Heart left ventricle (tissue), 16 donors: ENCODE results near the gene KRT16. TPM values are rescaled to one million over a fixed set of nuclear protein-coding genes. Genes with fewer than 3 reads are reported as not detected.
"Not testable (repeated sequence)": the region's sequence is repeated elsewhere in the genome, so short reads cannot be mapped to it uniquely, and the experiment has no call there.

ENCODE experiments used
- ATAC-seq, 4 donors: fragments of 200-7000 bp; cut with Tn5 transposase; one replicate each; pipeline ENCODE4 v1.9.1; 2020 to 2022; ENCODE audit warnings: moderate library complexity in 4 of 4, mild to moderate bottlenecking in 3 of 4, moderate number of reproducible peaks in 1 of 4
- DNase-seq, 5 donors: peaks; one replicate each; pipeline ENCODE4 v3.0.0-alpha.2; 2020
- H3K27ac ChIP-seq, 12 donors: fragments of 200-600 bp; sonication (generic) in 4 of 12; one replicate each; pipeline versions ENCODE4 v1.5.0 to v1.8.0; 2016 to 2022; ENCODE audit warnings: mild to moderate bottlenecking in 2 of 12
- H3K27me3 ChIP-seq, 9 donors: fragments of 200-600 bp; sonication (generic) in 2 of 9; one replicate each; pipeline versions ENCODE4 v1.5.1 to v1.8.0; 2016 to 2022; ENCODE audit warnings: mild to moderate bottlenecking in 3 of 9
- H3K36me3 ChIP-seq, 9 donors: fragments of 200-600 bp; sonication (generic) in 2 of 9; one replicate each; pipeline versions ENCODE4 v1.5.0 to v1.8.0; 2018 to 2022; ENCODE audit warnings: mild to moderate bottlenecking in 2 of 9
- H3K4me1 ChIP-seq, 12 donors: fragments of 200-600 bp; sonication (generic) in 4 of 12; one replicate each; pipeline versions ENCODE4 v1.5.0 to v1.8.0; 2016 to 2022; ENCODE audit warnings: mild to moderate bottlenecking in 3 of 12
- H3K4me3 ChIP-seq, 12 donors: fragments of 200-600 bp; sonication (generic) in 4 of 12; one replicate each; pipeline versions ENCODE4 v1.5.0 to v1.8.0; 2017 to 2022; ENCODE audit warnings: mild to moderate bottlenecking in 9 of 12, moderate library complexity in 4 of 12
- H3K9me3 ChIP-seq, 12 donors: fragments of 200-600 bp; sonication (generic) in 4 of 12; one replicate each; pipeline versions ENCODE4 v1.5.0 to v1.8.0; 2016 to 2022; ENCODE audit warnings: mild to moderate bottlenecking in 1 of 12
- CTCF ChIP-seq, 12 donors: fragments of 200-600 bp; sonication (generic) in 4 of 12; IDR thresholded peaks; one replicate each; pipeline versions ENCODE4 v1.5.0 to v1.8.0; 2018 to 2022; ENCODE audit warnings: antibody characterized with exemption in 12 of 12, mild to moderate bottlenecking in 5 of 12
- POLR2A ChIP-seq, 2 donors: fragments of 450-650 bp; IDR thresholded peaks; one replicate each; pipeline ENCODE4 v1.6.1; 2017; ENCODE audit warnings: antibody characterized with exemption in 2 of 2, mild to moderate bottlenecking in 2 of 2, moderate library complexity in 2 of 2
- WGBS, 4 donors: extraction: QIAGEN DNeasy Blood & Tissue Kit in 2 of 4; methylation state at CpG; one replicate each; pipeline versions ENCODE4 v1.1.5 to v1.1.7; 2013 to 2018; 5-methylcytosine and 5-hydroxymethylcytosine counted together
- intact Hi-C, 10 donors: fragments of 100-400 bp; cut with DNase I; formaldehyde crosslinking; loops; one replicate each; pipeline versions ENCODE4 v1.11.1 to v1.14.2; 2022
- polyA plus RNA-seq, 2 donors: library from polyadenylated mRNA; stranded (reverse); fragments of 200-250 nt; gene quantifications; one replicate each; pipeline ENCODE4 v1.2.3, GENCODE V29; 2013
- total RNA-seq, 9 donors: library from RNA; depleted of rRNA in 2 of 9; stranded (reverse); fragments of >200 nt in 2 of 9; fragmentation: NEBNext Ultra II Directional in 3 of 9; extraction: Animal tissue kit (Norgen Biotek cat#: 25700) in 3 of 9; gene quantifications; one replicate each; pipeline versions ENCODE4 v1.1.0 to v1.2.4, GENCODE V29; 2016 to 2023
- donor health status: ischemic (EF 13 %, LVEDD 7.1; RV severe dilation, severe dysfunction).
- donor health status: healthy with polysubstance abuse.
- donor health status: DM: no; HTN: yes; CAD: no.
- donor health status: DM: no; HTN: no; CAD: no.
- donor health status: ischemic (EF 25% LVEDD 6.9; RV normal size, moderate dysfunction).
- donor health status: ischemic (EF 25% LVEDD 5.7; RV mildly dilated, moderate dysfunction).
- donor health status: healthy.
- donor health status: DM: yes; HTN: yes; CAD: no.
- donor health status: ischemic (EF 35%, LVEDD 5.7; RV mildly dilated, moderate dysfunction).
- donor health status: nonischemic (EF 11% LVEDD 7.7; RV severe dilation, severe dysfunction).
- donor health status: DM: yes; HTN: yes; CAD: no.
- donor health status: PGD.
- donor health status: ischemic (EF 29% LVEDD 5.4; RV normal size, mild dysfunction).
- donor health status: nonischemic (EF 23%, LVEDD 6.1; RV moderate dilation, normal function).

KRT16 gene
- total and polyA plus RNA-seq, 11 donors: 0.06 TPM; not detected in 10

- intact Hi-C loops: no loop called here
- WGBS, 4 donors: 74 to 84% (median 81%) methylated on average over 11 to 13 of the region's 13 CpGs
- no peaks in the 10 kb centered on the region for H3K27me3 ChIP-seq
- no peaks in the 10 kb centered on the region for H3K9me3 ChIP-seq
- H3K36me3 ChIP-seq: no peaks in the 10 kb centered on the region
- H3K4me1 ChIP-seq: peaks cover 0 to 11% (median 5%) of the 10 kb centered on the region in 12 donors
- no peak for ATAC-seq
- TF ChIP-seq POLR2A (IDR thresholded peaks at IDR 0.05) (no peak), CTCF (IDR thresholded peaks at IDR 0.05) (no peak)
- H3K4me3 ChIP-seq: no peak overlapping the region
- no peak overlapping the region for H3K27ac ChIP-seq
- peak in 1 of 5 donors; percentile 28 for DNase-seq
Observed at GRCh38 chr17:41629826-41630670, 17.5 kb upstream of the KRT16 start.

GRCh38 chr17:41629316-41629715 lies 16.7 kb upstream of the KRT16 start:
- WGBS, 4 donors: 78 to 81% (median 81%) methylated on average over 10 of the region's 10 CpGs
- peaks cover 0 to 5% (median 0%) of the 10 kb centered on the region in 12 donors for H3K4me1 ChIP-seq
- no peaks in the 10 kb centered on the region for H3K27me3 ChIP-seq
- TF ChIP-seq POLR2A (IDR thresholded peaks at IDR 0.05) (no peak), CTCF (IDR thresholded peaks at IDR 0.05) (no peak)
- DNase-seq: peak in 1 of 5 donors; percentile 31
- H3K4me3 ChIP-seq: no peak overlapping the region
- H3K36me3 ChIP-seq: no peaks in the 10 kb centered on the region
- H3K9me3 ChIP-seq: no peaks in the 10 kb centered on the region
- no peak overlapping the region for H3K27ac ChIP-seq
- intact Hi-C loops: no loop called here
- ATAC-seq: no peak

- H3K36me3 ChIP-seq, H3K27me3 ChIP-seq, H3K9me3 ChIP-seq, H3K4me1 ChIP-seq, H3K27ac ChIP-seq, ATAC-seq, H3K4me3 ChIP-seq, intact Hi-C loops: not testable (repeated sequence)
- DNase-seq: peak in 1 of 5 donors; percentile 4
- WGBS, 4 donors: 88 to 89% (median 88%) methylated on average over 11 of the region's 11 CpGs
Observed at GRCh38 chr17:41628621-41629255, 16.2 kb upstream of the KRT16 start.

GRCh38 chr17:41628073-41628370 lies 15.5 kb upstream of the KRT16 start:
- ATAC-seq, DNase-seq, H3K27me3 ChIP-seq, H3K36me3 ChIP-seq, H3K27ac ChIP-seq, H3K4me1 ChIP-seq, intact Hi-C loops, H3K9me3 ChIP-seq, H3K4me3 ChIP-seq: not testable (repeated sequence)
- WGBS, 4 donors: 60 to 100% (median 78%) methylated on average over 1 of the region's 1 CpG

- no peak for ATAC-seq
- TF ChIP-seq CTCF (IDR thresholded peaks at IDR 0.05) (no peak), POLR2A (IDR thresholded peaks at IDR 0.05) (no peak)
- 87 to 90% (median 87%) methylated on average over 21 to 23 of the region's 23 CpGs for WGBS, 4 donors
- Histone ChIP-seq H3K36me3 (no peaks in the 10 kb centered on the region), H3K4me1 (peaks cover 0 to 5% (median 0%) of the 10 kb centered on the region in 12 donors), H3K27me3 (no peaks in the 10 kb centered on the region), H3K9me3 (no peaks in the 10 kb centered on the region), H3K27ac (no peak overlapping the region), H3K4me3 (no peak overlapping the region)
- intact Hi-C loops: no loop called here
- peak in 1 of 5 donors; percentile 38 for DNase-seq
Observed at GRCh38 chr17:41627316-41628072, 14.9 kb upstream of the KRT16 start.

- H3K36me3 ChIP-seq, H3K4me1 ChIP-seq, DNase-seq, ATAC-seq, H3K27me3 ChIP-seq, H3K27ac ChIP-seq, H3K9me3 ChIP-seq, intact Hi-C loops, H3K4me3 ChIP-seq: not testable (repeated sequence)
- WGBS, 4 donors: 89 to 98% (median 92%) methylated on average over 5 of the region's 5 CpGs
Observed at GRCh38 chr17:41626914-41627295, 14.3 kb upstream of the KRT16 start.

- not testable (repeated sequence) for ATAC-seq, H3K27me3 ChIP-seq
Observed at GRCh38 chr17:41626028-41626913, 13.7 kb upstream of the KRT16 start.

More at GRCh38 chr17:41626028-41626913, 13.7 kb upstream of the KRT16 start:
- H3K9me3 ChIP-seq, intact Hi-C loops, H3K36me3 ChIP-seq, H3K4me1 ChIP-seq, H3K4me3 ChIP-seq, H3K27ac ChIP-seq: not testable (repeated sequence)
- DNase-seq: peak in 1 of 5 donors; percentile 18
- 92 to 94% (median 93%) methylated on average over 14 to 17 of the region's 17 CpGs for WGBS, 4 donors
